IMR-90 (cell line): ENCODE data around the gene SNIP1. TPM values are rescaled to one million over a fixed set of nuclear protein-coding genes. Genes with fewer than 3 reads are reported as not detected.

Experiments
- ATAC-seq: fragments of 200-7000 bp; cut with Tn5 transposase; 2 replicates; pipeline ENCODE4 v1.9.1; 2020; ENCODE audit warnings: low read depth, mild to moderate bottlenecking, moderate library complexity
- BruUV-seq: library from RNA; stranded (reverse); fragments of 400-500 nt; replicated peaks from 2 replicates; lab custom pipeline; 2021; lab: Mats Ljungman, UMichigan
- CTCF ChIA-PET: fragments of 300-600 bp; formaldehyde crosslinking; extraction: SDS; loops from one replicate; lab custom pipeline; 2021; ENCODE audit warnings: antibody characterized with exemption; lab: Yijun Ruan, JAX
- POLR2A ChIA-PET: fragments of 300-600 bp; sonication (Branson Sonifier 250); formaldehyde crosslinking; loops from one replicate; lab custom pipeline; 2022; ENCODE audit warnings: antibody characterized with exemption; ENCODE audit not compliant: unreplicated experiment; lab: Charles Lee
- DNase-seq: peaks from one replicate; pipeline ENCODE4 v3.0.0; 2013
- H2AFZ ChIP-seq: replicated peaks from 2 replicates; pipeline ENCODE3; 2013; ENCODE audit warnings: low read length, mild to moderate bottlenecking; ENCODE audit not compliant: poor library complexity
- H2AK5ac ChIP-seq: 2 replicates; pipeline ENCODE4 v1.6.1; 2013; ENCODE audit warnings: low read depth, low read length, inconsistent platforms
- H2AK9ac ChIP-seq: replicated peaks from 2 replicates; pipeline ENCODE3; 2013; ENCODE audit warnings: mild to moderate bottlenecking, low read depth, low read length, moderate library complexity; ENCODE audit not compliant: poor library complexity
- H2BK120ac ChIP-seq: 2 replicates; pipeline ENCODE4 v1.6.1; 2013; ENCODE audit warnings: low read depth, low read length, inconsistent platforms
- H2BK15ac ChIP-seq: 3 replicates; pipeline ENCODE4 v1.6.1; 2013; ENCODE audit warnings: low read depth, low read length, inconsistent platforms
- H2BK20ac ChIP-seq: 2 replicates; pipeline ENCODE4 v1.6.1; 2013; ENCODE audit warnings: low read depth, mild to moderate bottlenecking, inconsistent platforms, low read length, moderate library complexity
- H2BK5ac ChIP-seq: 2 replicates; pipeline ENCODE4 v1.6.1; 2013; ENCODE audit warnings: mild to moderate bottlenecking, low read depth, low read length, inconsistent platforms; ENCODE audit not compliant: poor library complexity, severe bottlenecking
- H3K14ac ChIP-seq: replicated peaks from 2 replicates; pipeline ENCODE4 v1.6.1; 2013; ENCODE audit warnings: low read depth, low read length, inconsistent platforms
- H3K18ac ChIP-seq: 2 replicates; pipeline ENCODE4 v1.6.1; 2013; ENCODE audit warnings: low read depth, low read length, control low read depth
- H3K23ac ChIP-seq: 2 replicates; pipeline ENCODE4 v1.6.1; 2013; ENCODE audit warnings: low read depth, low read length, inconsistent platforms
- H3K27ac ChIP-seq: 2 replicates; pipeline ENCODE4 v1.5.1; 2013; ENCODE audit warnings: mild to moderate bottlenecking, control low read depth, low read length; ENCODE audit not compliant: insufficient read depth
- H3K27me3 ChIP-seq: 2 replicates; pipeline ENCODE4 v1.6.1; 2013; ENCODE audit warnings: low read length; ENCODE audit not compliant: control insufficient read depth, insufficient read depth
- H3K36me3 ChIP-seq: 2 replicates; pipeline ENCODE4 v1.6.1; 2013; ENCODE audit warnings: low read length, mixed read lengths; ENCODE audit not compliant: control insufficient read depth, insufficient read depth
- H3K4ac ChIP-seq: 2 replicates; pipeline ENCODE4 v1.6.1; 2013; ENCODE audit warnings: low read depth, low read length, inconsistent platforms
- H3K4me1 ChIP-seq: 2 replicates; pipeline ENCODE4 v1.6.1; 2013; ENCODE audit warnings: low read length, mixed read lengths; ENCODE audit not compliant: control insufficient read depth, insufficient read depth
- H3K4me2 ChIP-seq: 2 replicates; pipeline ENCODE4 v1.6.1; 2013; ENCODE audit warnings: low read depth, mild to moderate bottlenecking, control low read depth, low read length, moderate library complexity
- H3K4me3 ChIP-seq: 2 replicates; pipeline ENCODE4 v1.5.1; 2013; ENCODE audit warnings: low read depth, mild to moderate bottlenecking, control low read depth, low read length, moderate library complexity; ENCODE audit not compliant: insufficient read depth
- H3K56ac ChIP-seq: 2 replicates; pipeline ENCODE4 v1.6.1; 2013; ENCODE audit warnings: low read length, inconsistent platforms; ENCODE audit not compliant: insufficient read depth; ENCODE audit errors: extremely low read depth
- H3K79me1 ChIP-seq, 2 experiments: 2 replicates each; pipeline ENCODE4 v1.6.1; 2013; ENCODE audit warnings: low read length in 2 of 2, inconsistent platforms in 1 of 2, low read depth in 1 of 2
- H3K9ac ChIP-seq: 2 replicates; pipeline ENCODE4 v1.6.1; 2013; ENCODE audit warnings: low read depth, low read length, control low read depth
- H3K9me1 ChIP-seq: 2 replicates; pipeline ENCODE4 v1.6.1; 2013; ENCODE audit warnings: low read length, inconsistent platforms; ENCODE audit not compliant: insufficient read depth
- H3K9me3 ChIP-seq: 2 replicates; pipeline ENCODE4 v1.6.1; 2013; ENCODE audit warnings: low read length; ENCODE audit not compliant: control insufficient read depth, insufficient read depth
- H4K20me1 ChIP-seq: 2 replicates; pipeline ENCODE4 v1.6.1; 2013; ENCODE audit warnings: low read length, inconsistent platforms; ENCODE audit not compliant: insufficient read depth
- H4K5ac ChIP-seq: 2 replicates; pipeline ENCODE4 v1.6.1; 2013; ENCODE audit warnings: mild to moderate bottlenecking, low read depth, low read length, control low read depth
- H4K8ac ChIP-seq, 2 experiments: 2 replicates each; pipeline ENCODE4 v1.6.1; 2013; ENCODE audit warnings: low read depth in 2 of 2, low read length in 2 of 2, control low read depth in 1 of 2, inconsistent platforms in 1 of 2
- H4K91ac ChIP-seq: 2 replicates; pipeline ENCODE4 v1.6.1; 2013; ENCODE audit warnings: low read depth, low read length, inconsistent platforms; ENCODE audit not compliant: insufficient read depth
- BHLHE40 ChIP-seq: fragments of 150-350 bp; IDR thresholded peaks from 2 replicates; pipeline ENCODE4 v1.6.1; 2016; ENCODE audit warnings: mild to moderate bottlenecking, low read depth, low read length
- CEBPB ChIP-seq: IDR thresholded peaks from 2 replicates; pipeline ENCODE4 v1.6.1; 2012; ENCODE audit warnings: low read depth, low read length, improper control_type of control experiment
- CHD1 ChIP-seq: IDR thresholded peaks from 2 replicates; pipeline ENCODE4 v1.6.1; 2012; ENCODE audit warnings: low read depth, low read length, improper control_type of control experiment
- ELK1 ChIP-seq: fragments of 150-350 bp; IDR thresholded peaks from 2 replicates; pipeline ENCODE4 v1.6.1; 2016; ENCODE audit warnings: low read depth, mild to moderate bottlenecking, low read length, moderate library complexity, borderline replicate concordance
- FOS ChIP-seq: fragments of 150-350 bp; IDR thresholded peaks from 2 replicates; pipeline ENCODE4 v1.6.1; 2016; ENCODE audit warnings: low read depth, low read length
- MAZ ChIP-seq: IDR thresholded peaks from 2 replicates; pipeline ENCODE4 v1.6.1; 2012; ENCODE audit warnings: low read depth, mild to moderate bottlenecking, low read length, improper control_type of control experiment, moderate library complexity, borderline replicate concordance
- MXI1 ChIP-seq: IDR thresholded peaks from 2 replicates; pipeline ENCODE4 v1.6.1; 2012; ENCODE audit warnings: low read depth, mild to moderate bottlenecking, low read length, moderate library complexity, borderline replicate concordance
- NFE2L2 ChIP-seq: fragments of 150-350 bp; IDR thresholded peaks from 2 replicates; pipeline ENCODE4 v1.6.1; 2016; ENCODE audit warnings: low read depth, mild to moderate bottlenecking, low read length
- POLR2A ChIP-seq: IDR thresholded peaks from 2 replicates; pipeline ENCODE4 v1.6.1; 2012; ENCODE audit warnings: mild to moderate bottlenecking, low read depth, low read length
- RAD21 ChIP-seq: IDR thresholded peaks from 2 replicates; pipeline ENCODE4 v1.6.1; 2012; ENCODE audit warnings: low read length, improper control_type of control experiment
- RCOR1 ChIP-seq: IDR thresholded peaks from 2 replicates; pipeline ENCODE4 v1.6.1; 2012; ENCODE audit warnings: mild to moderate bottlenecking, low read length, improper control_type of control experiment; ENCODE audit not compliant: insufficient replicate concordance
- RFX5 ChIP-seq: IDR thresholded peaks from 2 replicates; pipeline ENCODE4 v1.8.0; 2012; ENCODE audit warnings: low read depth, mild to moderate bottlenecking, low read length, moderate library complexity
- SMC3 ChIP-seq: fragments of 150-350 bp; IDR thresholded peaks from 2 replicates; pipeline ENCODE4 v1.6.1; 2016; ENCODE audit warnings: low read depth, mild to moderate bottlenecking, antibody characterized with exemption, low read length, moderate library complexity
- USF2 ChIP-seq: fragments of 150-350 bp; IDR thresholded peaks from 2 replicates; pipeline ENCODE4 v1.6.1; 2017; ENCODE audit warnings: mild to moderate bottlenecking, antibody characterized with exemption, low read length, low read depth
- WGBS, 2 experiments: methylation state at CpG; one replicate each; pipeline versions ENCODE4 v1.1.5 to v1.1.7; 2013; ENCODE audit warnings: missing lambda C conversion rate in 2 of 2; ENCODE audit not compliant: insufficient read length in 1 of 2; ENCODE audit errors: extremely low coverage in 2 of 2; 5-methylcytosine and 5-hydroxymethylcytosine counted together
- dilution Hi-C: fragments of 300-500 bp; cut with HindIII; formaldehyde crosslinking; loops from one replicate; pipeline ENCODE4 v1.14.3; 2018; ENCODE audit warnings: low sequenced_read_pairs; ENCODE audit not compliant: unreplicated experiment
- in situ Hi-C: fragments of 300-500 bp; cut with MboI; formaldehyde crosslinking; loops from 3 replicates; pipeline ENCODE4 v1.14.3; 2019; ENCODE audit warnings: low sequenced_read_pairs, inconsistent platforms, mixed read lengths
- intact Hi-C: fragments of 100-400 bp; cut with micrococcal nuclease; formaldehyde crosslinking; loops from 2 replicates; pipeline ENCODE4 v1.10.0; 2022
- polyA plus RNA-seq, 3 experiments: library from polyadenylated mRNA; depleted of rRNA; stranded (reverse); fragments of >200 nt; gene quantifications; 2 replicates each; pipeline ENCODE4 v1.2.3, GENCODE V29; 2012; ENCODE audit warnings: low replicate concordance in 1 of 3
- total RNA-seq: library from RNA; depleted of rRNA; stranded (reverse); fragments of >200 nt; gene quantifications from 2 replicates; pipeline ENCODE4 v1.2.3, GENCODE V29; 2012

Gene SNIP1
- total and polyA plus RNA-seq, 2 of the 4 experiments (the other 2 are of a cell fraction) = 6.8 to 11.3 TPM

GRCh38 chr1:37544530-37544929 is 9.6 kb downstream of the SNIP1 start:
- Histone ChIP-seq H4K91ac (no peak overlapping the region), H3K14ac (no peak overlapping the region), H3K4me2 (no peak overlapping the region), H3K79me1 (peaks cover 13 to 24% of the 10 kb centered on the region in 2 experiments), H3K4me1 (no peaks in the 10 kb centered on the region), H3K36me3 (peaks cover 39% of the 10 kb centered on the region), H3K4ac (no peak overlapping the region), H3K9ac (no peak overlapping the region), H2BK120ac (no peak overlapping the region), H3K23ac (no peak overlapping the region), H4K5ac (no peak overlapping the region), H3K27ac (no peak overlapping the region), H3K56ac (no peak overlapping the region), H3K9me3 (no peaks in the 10 kb centered on the region), H2AK5ac (no peak overlapping the region), H2BK5ac (no peak overlapping the region), H4K8ac (no peak overlapping the region), H3K18ac (no peak overlapping the region), H3K4me3 (no peak overlapping the region), H2AK9ac (no peak overlapping the region), H3K27me3 (no peaks in the 10 kb centered on the region), H3K9me1 (no peaks in the 10 kb centered on the region), H2BK20ac (no peak overlapping the region), H2BK15ac (no peak overlapping the region), H2AFZ (no peak overlapping the region), H4K20me1 (no peaks in the 10 kb centered on the region; the same call in 1 of the 2 replicates)
- POLR2A ChIA-PET = no interaction called here
- CTCF ChIA-PET = interaction anchor here (0.7 kb wide), 1 partner anchor 28 kb away, joined by 6 read pairs; no protein-coding TSS in a partner anchor
- BruUV-seq = no TSS peak
- intact Hi-C loops = no loop called here
- DNase-seq (no peak), ATAC-seq (no peak)
- dilution Hi-C loops = no loop called here
- no peak for TF ChIP-seq ELK1
- no peak for TF ChIP-seq RAD21
- TF ChIP-seq MXI1 = no peak
- TF ChIP-seq POLR2A = no peak
- TF ChIP-seq FOS = no peak
- TF ChIP-seq CHD1 = no peak
- no peak for TF ChIP-seq RCOR1
- no peak for TF ChIP-seq USF2
- no peak for TF ChIP-seq SMC3
- no peak for TF ChIP-seq MAZ
- no peak for TF ChIP-seq BHLHE40
- no peak for TF ChIP-seq CEBPB
- TF ChIP-seq NFE2L2 = no peak
- TF ChIP-seq RFX5 = no peak
- in situ Hi-C loops = no loop called here
- whole genome bisulfite sequencing, 2 experiments = 97% methylated on average over 19 of the region's 21 CpGs; no CpG with 5 or more reads in 1 of the 2 experiments
